T-helper 17 cell (primary cell): ENCODE data around the gene TMEM11. TPM values are rescaled to one million over a fixed set of nuclear protein-coding genes. Genes with fewer than 3 reads are reported as not detected.

Experiments used
- ATAC-seq: fragments of 150-1000 bp; cut with Tn5 transposase; 2 replicates; pipeline ENCODE4 v1.10.0; 2021; ENCODE audit warnings: mild to moderate bottlenecking, moderate library complexity
- DNase-seq, 3 donors: peaks; one replicate each; pipeline versions ENCODE4 v3.0.0 to v3.0.0-alpha.2; 2020 to 2021
- H3K9me3 ChIP-seq: one replicate; pipeline ENCODE4 v1.7.0; 2013; ENCODE audit warnings: low read length, mild to moderate bottlenecking; ENCODE audit not compliant: control insufficient read depth, poor library complexity, severe bottlenecking
- H3K27ac Mint-ChIP-seq: one replicate; pipeline ENCODE4 v1.8.0; 2022; ENCODE audit warnings: mild to moderate bottlenecking, moderate library complexity, mixed read lengths
- H3K27me3 Mint-ChIP-seq: one replicate; pipeline ENCODE4 v1.8.0; 2022; ENCODE audit warnings: mixed read lengths
- H3K36me3 Mint-ChIP-seq: one replicate; pipeline ENCODE4 v1.8.0; 2022; ENCODE audit warnings: low read depth, mixed read lengths
- H3K4me1 Mint-ChIP-seq: one replicate; pipeline ENCODE4 v1.8.0; 2022; ENCODE audit warnings: mild to moderate bottlenecking, mixed read lengths
- H3K4me3 Mint-ChIP-seq: one replicate; pipeline ENCODE4 v1.8.0; 2022; ENCODE audit warnings: mild to moderate bottlenecking, moderate library complexity, mixed read lengths
- total RNA-seq, 4 donors: library from RNA in 2 of 4; stranded (reverse) in 2 of 4; gene quantifications; one replicate each; pipeline ENCODE4 v1.2.3 and lab custom pipeline; 2022 to 2026

The TMEM11 gene
- total RNA-seq, 2 donors from 2014 or later, result 10.3 to 17.2 TPM

DNA sequence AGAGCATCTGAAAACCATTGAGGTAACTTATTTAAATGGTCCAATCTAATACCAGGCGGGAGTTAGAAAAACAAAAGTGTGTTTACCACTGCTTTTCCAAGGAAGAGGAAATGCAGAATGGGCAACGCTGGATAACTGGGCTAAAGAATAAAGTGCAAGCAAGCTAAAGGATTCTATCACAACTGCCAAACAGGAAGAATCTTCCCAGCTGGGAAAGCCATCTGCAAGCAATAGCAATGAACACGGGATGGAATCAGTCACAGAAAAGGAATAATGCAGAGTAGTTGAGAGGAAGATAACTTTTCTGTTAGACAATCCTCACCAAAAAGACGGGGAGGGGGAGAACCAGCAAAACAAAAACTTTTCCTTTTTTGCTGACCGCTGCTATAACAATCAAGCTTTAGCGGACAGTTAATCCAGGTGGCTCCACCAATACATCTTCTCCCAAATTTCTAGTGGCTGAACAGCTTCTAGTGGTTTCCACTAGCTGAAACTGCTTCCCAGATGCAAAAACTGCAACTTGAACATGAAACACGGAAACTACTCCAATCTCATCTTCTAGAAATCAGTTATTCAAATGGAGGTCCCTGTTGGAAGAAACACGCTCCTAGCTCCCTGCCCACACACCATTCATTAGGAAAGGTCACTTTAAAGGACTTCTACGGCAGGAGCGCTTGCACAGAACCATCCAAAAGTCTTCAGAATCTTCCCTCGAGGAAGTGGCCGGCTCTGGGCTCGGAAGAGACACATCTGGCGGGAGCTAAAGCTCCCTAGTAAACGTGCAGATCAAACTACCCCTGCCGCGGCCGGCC is 929 bp downstream of the TMEM11 start:
- Mint-ChIP-seq H3K4me1 (peaks cover 33% of the 10 kb centered on the region), H3K27me3 (no peaks in the 10 kb centered on the region)

GRCh38 chr17:21211825-21212479 is 2.0 kb downstream of the TMEM11 start:
- peak overlapping the region; percentile 94 for H3K4me3 Mint-ChIP-seq
- H3K27ac Mint-ChIP-seq, result peak overlapping the region; percentile 88
- H3K9me3 ChIP-seq, result no peaks in the 10 kb centered on the region
- ATAC-seq (no peak), DNase-seq (no peak)
- H3K36me3 Mint-ChIP-seq, result peaks cover 2% of the 10 kb centered on the region
- peaks cover 33% of the 10 kb centered on the region for H3K4me1 Mint-ChIP-seq
- no peaks in the 10 kb centered on the region for H3K27me3 Mint-ChIP-seq

More for the DNA sequence above, 929 bp downstream of the TMEM11 start:
- Mint-ChIP-seq H3K36me3 (peaks cover 2% of the 10 kb centered on the region), H3K27ac (peak overlapping the region; percentile 88), H3K4me3 (peak overlapping the region; percentile 94)
- no peak for ATAC-seq
- no peak for DNase-seq
- H3K9me3 ChIP-seq, result no peaks in the 10 kb centered on the region

GRCh38 chr17:21210411-21211076 is 3.4 kb downstream of the TMEM11 start:
- ATAC-seq, result no peak
- no peaks in the 10 kb centered on the region for H3K9me3 ChIP-seq
- Mint-ChIP-seq H3K27ac (peak overlapping the region; percentile 14), H3K36me3 (peaks cover 2% of the 10 kb centered on the region), H3K4me1 (peaks cover 32% of the 10 kb centered on the region), H3K4me3 (peak overlapping the region; percentile 25), H3K27me3 (no peaks in the 10 kb centered on the region)
- DNase-seq, result no peak

- ATAC-seq, result no peak
- no peak for DNase-seq
- H3K27me3 Mint-ChIP-seq, result no peaks in the 10 kb centered on the region
- peaks cover 2% of the 10 kb centered on the region for H3K36me3 Mint-ChIP-seq
- H3K9me3 ChIP-seq, result no peaks in the 10 kb centered on the region
- H3K4me1 Mint-ChIP-seq, result peaks cover 30% of the 10 kb centered on the region
- H3K27ac Mint-ChIP-seq, result no peak overlapping the region
- no peak overlapping the region for H3K4me3 Mint-ChIP-seq
These were observed 4.3 kb downstream of the TMEM11 start for GRCh38 chr17:21209511-21210175.

GRCh38 chr17:21208352-21208751 is 5.6 kb downstream of the TMEM11 start:
- Mint-ChIP-seq H3K36me3 (no peaks in the 10 kb centered on the region), H3K27ac (no peak overlapping the region), H3K4me1 (peaks cover 34% of the 10 kb centered on the region), H3K4me3 (no peak overlapping the region), H3K27me3 (no peaks in the 10 kb centered on the region)
- no peak for ATAC-seq
- H3K9me3 ChIP-seq, result no peaks in the 10 kb centered on the region
- no peak for DNase-seq

DNA sequence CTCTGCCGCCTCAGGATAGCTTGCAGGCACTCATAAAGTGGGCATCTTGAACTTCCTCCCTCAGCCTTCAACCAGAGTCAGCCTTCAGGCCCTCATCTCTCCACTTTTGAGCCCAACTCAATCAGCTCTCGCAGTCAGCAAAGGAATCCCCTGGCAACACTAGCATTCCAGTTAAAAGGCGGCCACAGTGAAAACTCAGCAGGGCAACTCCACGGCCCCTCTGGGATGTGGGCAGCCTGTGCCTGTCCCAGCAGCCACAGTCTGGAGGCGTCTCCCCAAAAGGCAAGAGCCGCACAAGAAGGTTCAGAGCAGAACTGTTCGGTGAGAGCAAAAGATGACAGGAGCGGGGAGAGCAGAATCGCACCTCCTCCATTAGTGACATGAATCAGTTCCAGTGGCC is 9.0 kb downstream of the TMEM11 start:
- Mint-ChIP-seq H3K27me3 (no peaks in the 10 kb centered on the region), H3K4me1 (peaks cover 24% of the 10 kb centered on the region), H3K27ac (peak overlapping the region; percentile 29), H3K4me3 (no peak overlapping the region), H3K36me3 (no peaks in the 10 kb centered on the region)
- ATAC-seq, result no peak
- no peak for DNase-seq
- no peaks in the 10 kb centered on the region for H3K9me3 ChIP-seq

DNA sequence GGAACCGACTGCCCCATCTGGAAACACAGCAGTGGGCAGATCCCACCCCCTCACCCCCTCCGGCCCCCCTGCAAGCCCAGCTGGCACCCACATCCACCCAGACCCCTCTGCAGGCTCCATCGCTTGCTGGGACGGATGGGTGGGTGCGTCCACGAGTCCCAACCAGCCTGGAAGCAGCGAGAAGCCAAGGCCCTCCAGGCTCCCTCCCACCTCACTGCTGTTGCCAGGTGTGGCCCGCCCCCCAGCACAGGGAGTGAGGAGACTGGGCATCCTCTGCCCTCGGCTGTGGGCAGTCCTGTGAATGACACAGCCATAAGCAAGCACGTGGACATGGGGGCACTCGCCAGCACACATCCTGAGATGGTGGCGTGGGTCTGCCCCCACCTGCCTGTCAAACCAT is 11.4 kb downstream of the TMEM11 start:
- H3K9me3 ChIP-seq, result no peaks in the 10 kb centered on the region
- no peak overlapping the region for H3K27ac Mint-ChIP-seq
- peaks cover 29% of the 10 kb centered on the region for H3K4me1 Mint-ChIP-seq
- DNase-seq (no peak), ATAC-seq (no peak)
- no peak overlapping the region for H3K4me3 Mint-ChIP-seq
- peaks cover 2% of the 10 kb centered on the region for H3K36me3 Mint-ChIP-seq
- no peaks in the 10 kb centered on the region for H3K27me3 Mint-ChIP-seq

GRCh38 chr17:21201874-21202273 is 12.1 kb downstream of the TMEM11 start:
- H3K4me1 Mint-ChIP-seq, result peaks cover 29% of the 10 kb centered on the region
- H3K27ac Mint-ChIP-seq, result peak overlapping the region; percentile 39
- ATAC-seq (no peak), DNase-seq (no peak)
- H3K36me3 Mint-ChIP-seq, result peaks cover 2% of the 10 kb centered on the region
- no peaks in the 10 kb centered on the region for H3K27me3 Mint-ChIP-seq
- no peak overlapping the region for H3K4me3 Mint-ChIP-seq
- H3K9me3 ChIP-seq, result no peaks in the 10 kb centered on the region

DNA sequence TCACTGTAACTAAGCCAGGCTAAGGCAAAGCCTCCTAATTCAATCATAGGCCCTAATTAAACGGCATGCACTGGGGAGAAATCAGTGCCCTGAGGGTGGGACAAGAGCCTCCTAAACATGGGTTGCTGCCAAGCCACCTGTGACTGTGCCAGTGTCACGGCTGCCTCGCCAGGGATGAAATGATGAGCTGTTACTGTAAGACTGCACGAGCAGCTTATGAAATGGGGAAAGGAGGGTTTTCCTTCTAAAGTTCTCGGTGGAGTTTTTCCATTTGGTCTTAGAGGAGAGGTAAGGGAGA is 12.7 kb downstream of the TMEM11 start:
- Mint-ChIP-seq H3K36me3 (peaks cover 2% of the 10 kb centered on the region), H3K4me3 (no peak overlapping the region)

DNA sequence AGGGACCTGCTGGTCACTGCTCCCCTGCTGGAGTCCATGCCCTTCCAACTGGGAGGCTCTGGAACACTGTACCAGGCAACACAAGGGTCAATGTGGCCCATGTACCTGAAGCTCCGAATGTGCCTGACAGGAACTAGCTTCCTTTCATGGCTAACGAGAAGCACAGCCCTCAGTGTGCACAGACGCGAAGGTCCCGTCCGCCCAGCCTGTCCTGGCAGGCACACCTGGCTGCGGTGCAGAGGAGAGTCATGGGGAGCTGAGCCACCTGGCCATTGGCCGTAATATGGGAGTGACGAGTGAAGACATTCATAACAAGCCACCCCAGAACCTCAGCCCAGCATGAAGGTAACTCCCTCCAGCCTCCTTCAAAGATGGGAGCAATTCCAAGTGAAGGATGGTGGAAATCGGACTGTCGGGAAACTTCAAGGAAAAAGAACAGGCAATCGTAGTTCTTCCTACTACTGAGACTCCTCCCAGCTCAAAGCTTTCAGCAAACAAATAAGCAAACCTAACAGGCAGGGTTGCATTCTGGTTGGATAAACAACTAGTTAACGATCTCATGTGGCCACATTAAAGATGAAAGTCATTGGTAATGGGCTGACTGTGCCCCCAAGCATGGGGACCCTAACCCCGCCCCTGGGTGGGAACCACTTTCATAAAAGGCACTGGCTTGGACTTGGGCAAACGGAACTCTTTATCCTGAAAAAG is 13.2 kb downstream of the TMEM11 start:
- no peaks in the 10 kb centered on the region for H3K9me3 ChIP-seq
- H3K36me3 Mint-ChIP-seq, result peaks cover 2% of the 10 kb centered on the region
- no peaks in the 10 kb centered on the region for H3K27me3 Mint-ChIP-seq
- peaks cover 27% of the 10 kb centered on the region for H3K4me1 Mint-ChIP-seq
- peak overlapping the region; percentile 39 for H3K27ac Mint-ChIP-seq
- ATAC-seq (no peak), DNase-seq (no peak)
- peak overlapping the region; percentile 25 for H3K4me3 Mint-ChIP-seq

More for the DNA sequence above, 12.7 kb downstream of the TMEM11 start:
- H3K27ac Mint-ChIP-seq, result peak overlapping the region; percentile 39
- H3K9me3 ChIP-seq, result no peaks in the 10 kb centered on the region
- no peak for DNase-seq
- ATAC-seq, result no peak
- H3K27me3 Mint-ChIP-seq, result no peaks in the 10 kb centered on the region
- H3K4me1 Mint-ChIP-seq, result peaks cover 29% of the 10 kb centered on the region

DNA sequence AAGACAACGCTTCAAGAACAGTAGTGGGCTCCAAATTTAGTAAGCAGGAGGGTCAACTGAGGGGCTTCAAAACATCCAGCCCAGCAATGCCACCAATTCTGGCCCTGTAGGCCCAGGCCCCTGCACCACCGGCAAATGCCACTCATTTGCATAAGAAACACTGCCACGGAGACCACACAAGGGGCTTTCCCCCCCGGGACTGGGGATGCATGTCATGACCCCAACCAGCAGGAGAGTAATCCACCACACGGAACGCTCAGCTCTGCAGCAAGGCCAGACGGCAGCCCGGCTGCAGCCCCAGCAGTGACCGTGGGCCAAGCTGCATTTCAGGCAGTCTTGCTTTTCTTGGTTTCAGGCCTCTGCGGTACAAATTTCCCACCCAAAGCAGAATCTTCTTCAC is 14.1 kb downstream of the TMEM11 start:
- no peak overlapping the region for H3K4me3 Mint-ChIP-seq
- H3K9me3 ChIP-seq, result no peaks in the 10 kb centered on the region
- ATAC-seq, result no peak
- no peak overlapping the region for H3K27ac Mint-ChIP-seq
- no peak for DNase-seq
- no peaks in the 10 kb centered on the region for H3K27me3 Mint-ChIP-seq
- H3K36me3 Mint-ChIP-seq, result peaks cover 2% of the 10 kb centered on the region
- H3K4me1 Mint-ChIP-seq, result peaks cover 24% of the 10 kb centered on the region

DNA sequence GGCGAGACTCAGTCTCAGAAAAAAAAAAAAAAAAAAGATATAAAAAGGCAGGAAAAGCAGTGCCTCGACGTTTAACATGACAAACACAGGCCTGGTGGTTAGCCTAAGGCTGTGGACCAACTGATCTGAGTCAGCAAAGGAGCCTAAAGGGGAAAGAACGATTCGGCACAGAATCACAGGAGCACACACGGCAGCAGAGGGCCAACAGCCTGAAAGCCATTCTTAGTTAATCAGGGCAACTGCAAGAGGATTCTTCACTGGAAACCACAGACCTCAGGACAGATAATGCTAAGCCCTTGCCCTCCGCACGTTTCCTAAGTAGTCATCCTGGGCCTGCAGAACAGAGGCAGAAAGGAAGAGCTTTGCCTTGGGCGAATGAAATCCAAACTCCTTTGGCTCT is 14.7 kb downstream of the TMEM11 start:
- no peak for ATAC-seq
- H3K27ac Mint-ChIP-seq, result no peak overlapping the region
- no peak overlapping the region for H3K4me3 Mint-ChIP-seq
- no peaks in the 10 kb centered on the region for H3K27me3 Mint-ChIP-seq
- H3K4me1 Mint-ChIP-seq, result peaks cover 23% of the 10 kb centered on the region
- no peaks in the 10 kb centered on the region for H3K9me3 ChIP-seq
- peaks cover 2% of the 10 kb centered on the region for H3K36me3 Mint-ChIP-seq
- no peak for DNase-seq

- H3K4me3 Mint-ChIP-seq, result peak overlapping the region; percentile 45
- H3K27me3 Mint-ChIP-seq, result no peaks in the 10 kb centered on the region
- ATAC-seq (no peak), DNase-seq (no peak)
- H3K36me3 Mint-ChIP-seq, result peaks cover 2% of the 10 kb centered on the region
- no peaks in the 10 kb centered on the region for H3K9me3 ChIP-seq
- peak overlapping the region; percentile 53 for H3K27ac Mint-ChIP-seq
- peaks cover 21% of the 10 kb centered on the region for H3K4me1 Mint-ChIP-seq
These were observed 15.6 kb downstream of the TMEM11 start for GRCh38 chr17:21198411-21198810.
